IMR-90 (cell line): ENCODE results near the gene DSCAM. TPM values are rescaled to one million over a fixed set of nuclear protein-coding genes. Genes with fewer than 3 reads are reported as not detected.

ENCODE experiments used
- ATAC-seq: fragments of 200-7000 bp; cut with Tn5 transposase; 2 replicates; pipeline ENCODE4 v1.9.1; 2020; ENCODE audit warnings: low read depth, mild to moderate bottlenecking, moderate library complexity
- BruUV-seq: library from RNA; stranded (reverse); fragments of 400-500 nt; replicated peaks from 2 replicates; lab custom pipeline; 2021; lab: Mats Ljungman, UMichigan
- CTCF ChIA-PET: fragments of 300-600 bp; formaldehyde crosslinking; extraction: SDS; loops from one replicate; lab custom pipeline; 2021; ENCODE audit warnings: antibody characterized with exemption; lab: Yijun Ruan, JAX
- POLR2A ChIA-PET: fragments of 300-600 bp; sonication (Branson Sonifier 250); formaldehyde crosslinking; loops from one replicate; lab custom pipeline; 2022; ENCODE audit warnings: antibody characterized with exemption; ENCODE audit not compliant: unreplicated experiment; lab: Charles Lee
- DNase-seq: peaks from one replicate; pipeline ENCODE4 v3.0.0; 2013
- H2AFZ ChIP-seq: replicated peaks from 2 replicates; pipeline ENCODE3; 2013; ENCODE audit warnings: low read length, mild to moderate bottlenecking; ENCODE audit not compliant: poor library complexity
- H2AK5ac ChIP-seq: 2 replicates; pipeline ENCODE4 v1.6.1; 2013; ENCODE audit warnings: low read depth, low read length, inconsistent platforms
- H2AK9ac ChIP-seq: replicated peaks from 2 replicates; pipeline ENCODE3; 2013; ENCODE audit warnings: mild to moderate bottlenecking, low read depth, low read length, moderate library complexity; ENCODE audit not compliant: poor library complexity
- H2BK120ac ChIP-seq: 2 replicates; pipeline ENCODE4 v1.6.1; 2013; ENCODE audit warnings: low read depth, low read length, inconsistent platforms
- H2BK15ac ChIP-seq: 3 replicates; pipeline ENCODE4 v1.6.1; 2013; ENCODE audit warnings: low read depth, low read length, inconsistent platforms
- H2BK20ac ChIP-seq: 2 replicates; pipeline ENCODE4 v1.6.1; 2013; ENCODE audit warnings: low read depth, mild to moderate bottlenecking, inconsistent platforms, low read length, moderate library complexity
- H2BK5ac ChIP-seq: 2 replicates; pipeline ENCODE4 v1.6.1; 2013; ENCODE audit warnings: mild to moderate bottlenecking, low read depth, low read length, inconsistent platforms; ENCODE audit not compliant: poor library complexity, severe bottlenecking
- H3K14ac ChIP-seq: replicated peaks from 2 replicates; pipeline ENCODE4 v1.6.1; 2013; ENCODE audit warnings: low read depth, low read length, inconsistent platforms
- H3K18ac ChIP-seq: 2 replicates; pipeline ENCODE4 v1.6.1; 2013; ENCODE audit warnings: low read depth, low read length, control low read depth
- H3K23ac ChIP-seq: 2 replicates; pipeline ENCODE4 v1.6.1; 2013; ENCODE audit warnings: low read depth, low read length, inconsistent platforms
- H3K27ac ChIP-seq: 2 replicates; pipeline ENCODE4 v1.5.1; 2013; ENCODE audit warnings: mild to moderate bottlenecking, control low read depth, low read length; ENCODE audit not compliant: insufficient read depth
- H3K27me3 ChIP-seq: 2 replicates; pipeline ENCODE4 v1.6.1; 2013; ENCODE audit warnings: low read length; ENCODE audit not compliant: control insufficient read depth, insufficient read depth
- H3K36me3 ChIP-seq: 2 replicates; pipeline ENCODE4 v1.6.1; 2013; ENCODE audit warnings: low read length, mixed read lengths; ENCODE audit not compliant: control insufficient read depth, insufficient read depth
- H3K4ac ChIP-seq: 2 replicates; pipeline ENCODE4 v1.6.1; 2013; ENCODE audit warnings: low read depth, low read length, inconsistent platforms
- H3K4me1 ChIP-seq: 2 replicates; pipeline ENCODE4 v1.6.1; 2013; ENCODE audit warnings: low read length, mixed read lengths; ENCODE audit not compliant: control insufficient read depth, insufficient read depth
- H3K4me2 ChIP-seq: 2 replicates; pipeline ENCODE4 v1.6.1; 2013; ENCODE audit warnings: low read depth, mild to moderate bottlenecking, control low read depth, low read length, moderate library complexity
- H3K4me3 ChIP-seq: 2 replicates; pipeline ENCODE4 v1.5.1; 2013; ENCODE audit warnings: low read depth, mild to moderate bottlenecking, control low read depth, low read length, moderate library complexity; ENCODE audit not compliant: insufficient read depth
- H3K56ac ChIP-seq: 2 replicates; pipeline ENCODE4 v1.6.1; 2013; ENCODE audit warnings: low read length, inconsistent platforms; ENCODE audit not compliant: insufficient read depth; ENCODE audit errors: extremely low read depth
- H3K79me1 ChIP-seq, 2 experiments: 2 replicates each; pipeline ENCODE4 v1.6.1; 2013; ENCODE audit warnings: low read length in 2 of 2, inconsistent platforms in 1 of 2, low read depth in 1 of 2
- H3K9ac ChIP-seq: 2 replicates; pipeline ENCODE4 v1.6.1; 2013; ENCODE audit warnings: low read depth, low read length, control low read depth
- H3K9me1 ChIP-seq: 2 replicates; pipeline ENCODE4 v1.6.1; 2013; ENCODE audit warnings: low read length, inconsistent platforms; ENCODE audit not compliant: insufficient read depth
- H3K9me3 ChIP-seq: 2 replicates; pipeline ENCODE4 v1.6.1; 2013; ENCODE audit warnings: low read length; ENCODE audit not compliant: control insufficient read depth, insufficient read depth
- H4K20me1 ChIP-seq: 2 replicates; pipeline ENCODE4 v1.6.1; 2013; ENCODE audit warnings: low read length, inconsistent platforms; ENCODE audit not compliant: insufficient read depth
- H4K5ac ChIP-seq: 2 replicates; pipeline ENCODE4 v1.6.1; 2013; ENCODE audit warnings: mild to moderate bottlenecking, low read depth, low read length, control low read depth
- H4K8ac ChIP-seq, 2 experiments: 2 replicates each; pipeline ENCODE4 v1.6.1; 2013; ENCODE audit warnings: low read depth in 2 of 2, low read length in 2 of 2, control low read depth in 1 of 2, inconsistent platforms in 1 of 2
- H4K91ac ChIP-seq: 2 replicates; pipeline ENCODE4 v1.6.1; 2013; ENCODE audit warnings: low read depth, low read length, inconsistent platforms; ENCODE audit not compliant: insufficient read depth
- MAFK ChIP-seq: IDR thresholded peaks from 2 replicates; pipeline ENCODE4 v1.6.1; 2012; ENCODE audit warnings: low read depth, low read length, improper control_type of control experiment
- MAZ ChIP-seq: IDR thresholded peaks from 2 replicates; pipeline ENCODE4 v1.6.1; 2012; ENCODE audit warnings: low read depth, mild to moderate bottlenecking, low read length, improper control_type of control experiment, moderate library complexity, borderline replicate concordance
- WGBS, 2 experiments: methylation state at CpG; one replicate each; pipeline versions ENCODE4 v1.1.5 to v1.1.7; 2013; ENCODE audit warnings: missing lambda C conversion rate in 2 of 2; ENCODE audit not compliant: insufficient read length in 1 of 2; ENCODE audit errors: extremely low coverage in 2 of 2; 5-methylcytosine and 5-hydroxymethylcytosine counted together
- dilution Hi-C: fragments of 300-500 bp; cut with HindIII; formaldehyde crosslinking; loops from one replicate; pipeline ENCODE4 v1.14.3; 2018; ENCODE audit warnings: low sequenced_read_pairs; ENCODE audit not compliant: unreplicated experiment
- in situ Hi-C: fragments of 300-500 bp; cut with MboI; formaldehyde crosslinking; loops from 3 replicates; pipeline ENCODE4 v1.14.3; 2019; ENCODE audit warnings: low sequenced_read_pairs, inconsistent platforms, mixed read lengths
- intact Hi-C: fragments of 100-400 bp; cut with micrococcal nuclease; formaldehyde crosslinking; loops from 2 replicates; pipeline ENCODE4 v1.10.0; 2022
- polyA plus RNA-seq, 3 experiments: library from polyadenylated mRNA; depleted of rRNA; stranded (reverse); fragments of >200 nt; gene quantifications; 2 replicates each; pipeline ENCODE4 v1.2.3, GENCODE V29; 2012; ENCODE audit warnings: low replicate concordance in 1 of 3
- total RNA-seq: library from RNA; depleted of rRNA; stranded (reverse); fragments of >200 nt; gene quantifications from 2 replicates; pipeline ENCODE4 v1.2.3, GENCODE V29; 2012

Gene DSCAM
- total and polyA plus RNA-seq, 2 of the 4 experiments (the other 2 are of a cell fraction), result under 0.01 to 0.02 TPM

DNA sequence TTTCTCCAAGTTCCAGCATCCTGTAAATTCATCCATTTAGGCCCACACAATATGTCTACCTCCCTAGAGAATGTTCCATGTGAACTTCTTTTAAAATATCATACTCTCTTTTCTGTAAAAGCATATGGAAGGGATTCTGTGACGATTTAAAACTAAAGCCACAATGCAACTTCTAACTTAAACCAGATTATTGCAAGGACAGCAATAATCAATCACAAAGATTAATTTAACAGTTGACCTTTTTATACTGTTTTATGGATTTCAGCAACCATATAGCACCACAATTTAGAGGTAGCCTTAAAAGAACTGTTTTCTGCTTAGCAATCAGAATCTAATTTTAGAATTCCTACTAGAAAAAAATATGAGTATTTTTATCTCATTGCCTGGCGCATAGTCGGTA is 58.3 kb downstream of the DSCAM start:
- no peak overlapping the region for H3K18ac ChIP-seq
- H3K14ac ChIP-seq, result no peak overlapping the region
- H3K9ac ChIP-seq, result no peak overlapping the region
- H4K91ac ChIP-seq, result no peak overlapping the region
- H2BK5ac ChIP-seq, result no peak overlapping the region
- H2AK5ac ChIP-seq, result no peak overlapping the region
- DNase-seq, result no peak
- no peak overlapping the region for H2BK15ac ChIP-seq
- in situ Hi-C loops, result no loop called here
- no CpG with 5 or more reads among the region's 3 CpGs for WGBS, 2 experiments
- H3K4me1 ChIP-seq, result no peaks in the 10 kb centered on the region
- no peak overlapping the region for H2BK20ac ChIP-seq
- H3K36me3 ChIP-seq, result no peaks in the 10 kb centered on the region
- no peak overlapping the region for H3K4me2 ChIP-seq
- H2AFZ ChIP-seq, result no peak overlapping the region
- no peaks in the 10 kb centered on the region for H3K79me1 ChIP-seq
- no peak overlapping the region for H4K8ac ChIP-seq
- H3K56ac ChIP-seq, result no peak overlapping the region
- BruUV-seq, result no TSS peak
- intact Hi-C loops, result no loop called here
- H3K4ac ChIP-seq, result no peak overlapping the region
- no peak overlapping the region for H4K5ac ChIP-seq
- H2BK120ac ChIP-seq, result no peak overlapping the region
- ATAC-seq, result no peak
- dilution Hi-C loops, result no loop called here
- CTCF ChIA-PET, result no interaction called here
- no peak overlapping the region for H2AK9ac ChIP-seq
- H3K4me3 ChIP-seq, result no peak overlapping the region
- POLR2A ChIA-PET, result no interaction called here
- H3K27me3 ChIP-seq, result no peaks in the 10 kb centered on the region
- H3K23ac ChIP-seq, result no peak overlapping the region
- no peak overlapping the region for H3K27ac ChIP-seq
- no peaks in the 10 kb centered on the region for H4K20me1 ChIP-seq
- no peaks in the 10 kb centered on the region for H3K9me1 ChIP-seq
- no peak for TF ChIP-seq MAZ
- peak; percentile 45 for TF ChIP-seq MAFK
- peaks cover 2% of the 10 kb centered on the region; the same call in 1 of the 2 replicates for H3K9me3 ChIP-seq
